ENCODE data around the gene TBC1D17. TPM values are rescaled to one million over a fixed set of nuclear protein-coding genes. Genes with fewer than 3 reads are reported as not detected.

TBC1D17 gene
- total and polyA plus RNA-seq, 7 donors = 13.4 to 41.0 (median 26.1) TPM

- 66 to 76% methylated on average over 9 of the region's 9 CpGs for WGBS, 2 donors
- DNase-seq = no peak
- Histone ChIP-seq H3K4me1 (peaks cover 0 to 12% (median 5%) of the 10 kb centered on the region in 4 donors), H3K4me3 (no peak overlapping the region), H3K27me3 (no peaks in the 10 kb centered on the region), H3K36me3 (peaks cover 11 to 50% (median 20%) of the 10 kb centered on the region in 4 donors), H3K27ac (peak overlapping the region in 2 of 4 donors; percentile 27 to 33), H3K9me3 (no peaks in the 10 kb centered on the region)
- intact Hi-C loops (cut with DNase I) = no loop called here
- TF ChIP-seq CTCF (IDR thresholded peaks at IDR 0.05) = no peak
- TF ChIP-seq POLR2A (IDR thresholded peaks at IDR 0.05) = no peak
- no peak for TF ChIP-seq POLR2AphosphoS5 (IDR thresholded peaks at IDR 0.05)
- TF ChIP-seq EP300 (IDR thresholded peaks at IDR 0.05) = no peak
Observed at GRCh38 chr19:49911381-49912145, 34.1 kb downstream of the TBC1D17 start.

GRCh38 chr19:49912965-49913685, 35.6 kb downstream of the TBC1D17 start:
- H3K27ac ChIP-seq = no peak overlapping the region
- peaks cover 5 to 47% (median 17%) of the 10 kb centered on the region in 4 donors for H3K36me3 ChIP-seq
- H3K27me3 ChIP-seq = no peaks in the 10 kb centered on the region
- TF ChIP-seq POLR2A (IDR thresholded peaks at IDR 0.05) (no peak), POLR2AphosphoS5 (IDR thresholded peaks at IDR 0.05) (no peak), CTCF (IDR thresholded peaks at IDR 0.05) (no peak), EP300 (IDR thresholded peaks at IDR 0.05) (no peak)
- no peaks in the 10 kb centered on the region for H3K9me3 ChIP-seq
- H3K4me3 ChIP-seq = no peak overlapping the region
- no peak for DNase-seq
- WGBS, 2 donors = 87 to 89% methylated on average over 21 of the region's 21 CpGs
- peaks cover 0 to 12% (median 5%) of the 10 kb centered on the region in 4 donors for H3K4me1 ChIP-seq
- intact Hi-C loops (cut with DNase I) = no loop called here

GRCh38 chr19:49913720-49914119, 36.2 kb downstream of the TBC1D17 start:
- H3K27ac ChIP-seq = no peak overlapping the region
- no peak overlapping the region for H3K4me3 ChIP-seq
- intact Hi-C loops (cut with DNase I) = no loop called here
- WGBS, 2 donors = 90 to 94% methylated on average over 10 of the region's 10 CpGs
- H3K4me1 ChIP-seq = peaks cover 0 to 12% (median 5%) of the 10 kb centered on the region in 4 donors
- no peak for DNase-seq
- no peak for TF ChIP-seq POLR2A (IDR thresholded peaks at IDR 0.05)
- no peak for TF ChIP-seq POLR2AphosphoS5 (IDR thresholded peaks at IDR 0.05)
- TF ChIP-seq EP300 (IDR thresholded peaks at IDR 0.05) = no peak
- no peak for TF ChIP-seq CTCF (IDR thresholded peaks at IDR 0.05)
- H3K27me3 ChIP-seq = no peaks in the 10 kb centered on the region
- peaks cover 0 to 45% (median 11%) of the 10 kb centered on the region in 4 donors for H3K36me3 ChIP-seq
- H3K9me3 ChIP-seq = no peaks in the 10 kb centered on the region

GRCh38 chr19:49915271-49915670, 37.8 kb downstream of the TBC1D17 start:
- peaks cover 0 to 36% (median 3%) of the 10 kb centered on the region in 4 donors for H3K36me3 ChIP-seq
- no peak for TF ChIP-seq EP300 (IDR thresholded peaks at IDR 0.05)
- TF ChIP-seq POLR2A (IDR thresholded peaks at IDR 0.05) = no peak
- TF ChIP-seq POLR2AphosphoS5 (IDR thresholded peaks at IDR 0.05) = no peak
- TF ChIP-seq CTCF (IDR thresholded peaks at IDR 0.05) = no peak
- no peak overlapping the region for H3K27ac ChIP-seq
- intact Hi-C loops (cut with DNase I) = no loop called here
- H3K4me3 ChIP-seq = no peak overlapping the region
- H3K9me3 ChIP-seq = no peaks in the 10 kb centered on the region
- peaks cover 0 to 12% (median 5%) of the 10 kb centered on the region in 4 donors for H3K4me1 ChIP-seq
- H3K27me3 ChIP-seq = no peaks in the 10 kb centered on the region
- 97% methylated on average over 6 of the region's 6 CpGs for WGBS, 2 donors
- no peak for DNase-seq
